Sigmoid colon (tissue), 4 donors: ENCODE measurements around the gene CYP11A1.

Source experiments
- CTCF ChIP-seq, 4 experiments: fragments of 450-650 bp in 3 of 4; fragments of 200-600 bp in 1 of 4; IDR thresholded peaks; one replicate each; pipeline ENCODE4 v1.5.1; 2016 to 2019; ENCODE audit warnings: antibody characterized with exemption in 4 of 4, mild to moderate bottlenecking in 3 of 4, moderate library complexity in 2 of 4
- POLR2A ChIP-seq, 2 donors: fragments of 450-650 bp; IDR thresholded peaks; one replicate each; pipeline ENCODE4 v1.6.1; 2016; ENCODE audit warnings: antibody characterized with exemption in 2 of 2, mild to moderate bottlenecking in 2 of 2, moderate library complexity in 2 of 2
- POLR2AphosphoS5 ChIP-seq, 4 donors: sonication (generic); formaldehyde crosslinking; IDR thresholded peaks; one replicate each; pipeline ENCODE4 v1.6.1; 2017; ENCODE audit warnings: antibody characterized with exemption in 4 of 4

- TF ChIP-seq CTCF (IDR thresholded peaks at IDR 0.05) (no peak), POLR2A (IDR thresholded peaks at IDR 0.05) (no peak), POLR2AphosphoS5 (IDR thresholded peaks at IDR 0.05) (no peak)
Measured at GRCh38 chr15:74392451-74392830, 25.0 kb upstream of the CYP11A1 start.
